ENCODE data around the gene SERPINB1.
"Not testable (repeated sequence)": the region's sequence is repeated elsewhere in the genome, so short reads cannot be mapped to it uniquely, and the experiment has no call there.

The SERPINB1 gene

DNA sequence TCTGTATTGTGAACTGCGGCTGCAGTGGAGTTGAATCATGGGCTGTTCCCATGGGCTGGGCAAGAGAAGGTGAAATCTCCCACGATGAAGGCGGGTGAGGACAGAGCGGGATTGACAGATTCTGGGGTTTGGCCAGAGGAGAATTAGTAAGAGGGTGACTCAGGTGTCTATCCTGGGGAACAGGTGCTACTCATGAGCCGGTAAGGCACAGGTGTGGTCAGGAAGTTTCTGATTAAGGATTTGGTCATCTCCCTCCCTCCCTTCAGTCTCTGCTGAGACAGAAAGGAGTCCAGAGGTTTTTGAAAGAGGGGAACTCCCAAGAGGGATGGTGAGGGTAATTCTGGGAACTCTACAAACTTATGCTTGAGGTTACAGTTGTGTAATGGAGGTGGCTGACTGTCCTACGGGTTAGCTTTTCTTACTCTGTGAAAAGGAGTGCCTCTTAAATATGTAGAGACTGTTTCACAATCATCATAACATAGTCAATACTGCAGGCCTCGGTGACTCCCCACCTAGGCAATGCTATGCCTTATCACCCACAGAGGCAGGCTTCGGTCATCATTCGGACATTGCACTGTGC is 31.5 kb downstream of the SERPINB1 start:
- DNase-seq: no peak

- no peak for DNase-seq
Observed at GRCh38 chr6:2809015-2809414, 32.6 kb downstream of the SERPINB1 start.

- DNase-seq: no peak
Observed at GRCh38 chr6:2807342-2808090, 34.1 kb downstream of the SERPINB1 start.

GRCh38 chr6:2806644-2807043 is 35.0 kb downstream of the SERPINB1 start:
- no peak for DNase-seq

DNA sequence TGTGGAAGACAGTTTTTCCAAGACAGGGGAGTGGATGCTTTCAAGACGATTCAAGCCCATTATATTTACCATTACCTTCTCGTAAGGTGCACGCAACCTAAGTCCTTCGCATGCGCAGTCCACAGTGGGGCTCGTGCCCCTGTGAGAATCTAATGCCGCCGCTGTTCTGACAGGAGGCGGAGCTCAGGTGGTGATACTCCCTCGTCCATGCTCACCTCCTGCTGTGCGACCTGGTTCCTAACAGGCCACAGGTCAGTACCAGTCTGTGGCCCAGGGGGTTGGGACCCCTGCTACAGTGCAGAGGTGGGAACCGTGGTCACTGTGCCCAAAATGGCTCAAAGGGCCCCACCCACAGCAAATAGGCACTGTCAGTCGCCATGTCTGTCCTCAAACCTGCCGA is 36.6 kb downstream of the SERPINB1 start:
- DNase-seq: no peak

DNA sequence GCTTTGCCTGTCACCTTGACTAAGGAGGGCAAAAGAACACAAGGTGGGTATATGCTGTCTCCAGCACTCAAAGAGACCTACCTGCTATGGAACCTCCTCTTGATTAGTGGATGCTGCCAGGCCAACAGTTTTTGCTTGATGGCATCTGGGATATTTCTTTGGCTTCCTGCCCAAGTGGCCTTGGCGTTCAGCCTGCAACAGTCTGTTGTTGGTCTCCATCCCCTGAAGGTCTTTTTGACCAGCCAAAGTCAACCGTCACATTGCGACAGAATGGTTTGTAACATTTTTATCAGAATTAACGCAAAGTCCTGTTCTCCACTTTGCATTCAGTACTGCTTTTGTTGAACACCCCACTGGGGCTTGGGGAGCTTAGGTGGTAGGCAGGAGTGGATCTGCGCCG is 37.1 kb downstream of the SERPINB1 start:
- no peak for DNase-seq

DNA sequence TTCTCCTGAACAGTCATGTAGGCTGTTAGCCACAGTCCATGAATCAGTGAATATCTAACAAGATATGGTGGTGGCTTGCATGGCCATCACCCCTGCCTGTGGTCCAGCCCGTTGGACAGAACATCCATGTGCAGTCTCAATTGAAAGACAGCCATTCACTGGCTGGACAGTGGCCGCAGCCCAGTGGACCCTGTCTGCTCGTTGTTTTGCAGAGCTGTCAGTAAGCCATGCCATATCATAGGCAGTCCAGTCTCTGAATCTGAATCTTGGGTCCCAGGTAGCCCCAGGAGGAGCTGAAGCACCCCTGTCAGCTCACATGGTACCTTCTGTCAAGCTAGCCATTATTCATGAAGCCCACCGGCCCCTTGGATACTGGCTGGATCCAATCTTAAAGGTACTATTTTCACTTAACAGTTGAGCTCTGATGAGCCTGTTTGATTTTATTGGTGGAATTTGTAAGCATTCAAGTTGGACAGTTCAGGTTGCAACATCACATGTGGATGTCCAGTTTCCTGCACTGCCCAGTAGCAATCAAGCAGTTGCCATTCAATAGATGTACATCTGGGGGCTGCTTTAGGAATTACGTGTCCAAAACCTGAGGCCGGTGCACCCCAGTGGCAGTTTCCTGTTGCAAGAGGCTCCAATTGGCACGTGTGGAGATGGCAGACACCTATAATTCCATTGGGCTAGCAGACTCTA is 37.8 kb downstream of the SERPINB1 start:
- no peak for DNase-seq

GRCh38 chr6:2802521-2803060 is 39.1 kb downstream of the SERPINB1 start:
- DNase-seq: no peak

- DNase-seq: not testable (repeated sequence)
Observed at GRCh38 chr6:2801687-2802086, 40.0 kb downstream of the SERPINB1 start.

DNA sequence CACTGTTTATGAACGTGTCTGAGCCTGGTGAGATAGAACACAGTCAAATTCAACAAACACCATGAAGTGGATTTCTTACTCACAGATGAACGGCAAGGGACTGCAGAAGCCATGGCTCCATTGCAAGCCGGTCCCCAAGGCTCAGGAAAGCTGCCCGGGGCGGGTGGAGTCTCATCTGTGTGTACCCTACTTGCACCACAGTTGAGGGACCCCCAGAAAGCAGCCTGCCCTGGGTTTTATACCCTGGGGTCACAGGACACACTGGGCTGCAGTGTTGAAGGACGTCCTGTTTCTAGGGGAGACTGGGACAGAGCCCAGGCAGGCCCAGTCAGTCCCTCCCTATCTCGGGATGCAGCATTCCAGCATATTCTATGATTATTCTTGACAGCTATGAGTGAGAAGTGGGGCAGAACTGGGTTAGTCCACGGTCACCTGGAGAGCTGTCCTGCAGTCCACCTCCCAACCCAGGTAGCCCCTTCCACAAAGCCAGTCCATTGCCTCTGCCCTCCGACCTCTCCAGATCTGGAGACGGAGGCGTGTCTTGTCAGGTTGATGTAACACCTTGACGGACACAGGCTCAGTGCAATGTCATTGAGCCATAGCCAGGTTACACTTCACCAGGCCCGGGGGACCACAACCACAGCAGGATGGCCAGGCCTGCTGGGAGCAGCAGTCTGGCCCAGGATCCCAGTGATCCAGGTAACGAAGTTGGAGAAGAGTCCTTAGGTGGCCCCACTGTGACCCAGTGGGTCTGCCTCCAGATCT is 40.9 kb downstream of the SERPINB1 start:
- no peak for DNase-seq

- no peak for DNase-seq
Observed at GRCh38 chr6:2799936-2800527, 41.6 kb downstream of the SERPINB1 start.

DNA sequence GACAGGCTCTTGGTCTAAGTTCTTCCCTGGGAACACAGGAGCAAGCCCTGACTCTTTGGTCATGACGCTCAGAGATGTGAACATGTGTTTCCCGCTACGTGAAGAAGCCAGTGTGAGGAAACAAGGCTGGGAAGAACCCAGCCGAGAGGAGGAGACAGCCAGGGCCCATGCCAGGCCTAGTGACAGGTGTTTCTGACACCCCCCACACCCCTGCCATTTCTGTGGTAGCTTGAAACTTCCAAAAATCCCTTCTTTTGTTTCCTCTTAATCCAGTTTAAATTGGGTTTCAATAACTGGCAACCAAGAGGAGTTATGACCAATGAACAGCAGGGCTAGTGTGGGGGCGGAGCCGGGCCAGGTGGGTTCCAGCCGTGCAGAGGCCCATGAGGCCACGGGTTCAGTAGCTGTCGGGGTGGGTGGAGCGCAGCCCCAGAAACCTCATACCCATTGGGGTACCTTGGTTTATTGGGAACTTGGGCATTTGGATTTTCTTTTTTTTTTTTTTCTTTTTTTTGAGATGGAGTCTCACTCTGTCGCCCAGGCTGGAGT is 43.0 kb downstream of the SERPINB1 start:
- DNase-seq: no peak

- no peak for DNase-seq
Observed at GRCh38 chr6:2797564-2798031, 44.1 kb downstream of the SERPINB1 start.

DNA sequence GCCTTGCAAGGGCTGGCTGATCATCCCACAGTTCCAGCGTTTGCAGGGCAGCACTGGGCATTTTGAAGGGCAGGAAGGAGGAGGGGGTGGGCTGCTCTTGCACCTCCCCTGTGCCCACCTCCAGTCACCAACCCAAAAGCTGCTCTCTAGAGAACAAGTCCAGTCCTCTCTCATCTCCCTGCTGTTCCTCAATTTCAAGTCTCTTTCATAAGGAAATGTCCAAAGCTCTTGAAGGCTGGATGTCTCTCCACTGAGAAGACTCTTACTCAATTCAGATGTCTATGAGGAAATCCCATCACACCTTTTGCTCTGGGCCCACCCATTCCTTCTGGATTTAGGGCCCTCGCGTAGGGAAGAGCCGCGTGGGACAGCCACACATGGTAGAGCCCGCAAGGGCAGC is 44.8 kb downstream of the SERPINB1 start:
- no peak for DNase-seq

DNA sequence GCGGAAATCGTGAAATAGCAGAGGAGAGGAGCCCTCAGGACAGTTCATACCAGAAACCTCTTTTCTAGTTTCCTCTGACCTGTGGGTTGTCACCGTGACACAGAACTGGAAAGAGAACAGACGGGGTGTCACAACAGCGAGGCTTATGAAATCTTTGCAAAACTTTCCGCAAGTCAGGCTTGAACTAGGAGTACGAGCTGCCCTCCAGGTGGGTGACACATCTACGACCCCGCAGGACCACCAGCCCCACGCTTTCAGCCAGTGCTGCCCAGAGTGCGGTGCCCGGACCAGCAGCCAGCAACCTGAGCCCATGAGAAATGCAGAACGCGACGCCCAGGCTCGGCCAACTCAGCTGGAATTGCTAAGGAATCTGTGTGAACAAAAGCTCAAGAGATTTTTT is 45.7 kb downstream of the SERPINB1 start:
- no peak for DNase-seq

GRCh38 chr6:2795162-2795561 is 46.5 kb downstream of the SERPINB1 start:
- DNase-seq: no peak

- no peak for DNase-seq
Observed at GRCh38 chr6:2794171-2794730, 47.4 kb downstream of the SERPINB1 start.

DNA sequence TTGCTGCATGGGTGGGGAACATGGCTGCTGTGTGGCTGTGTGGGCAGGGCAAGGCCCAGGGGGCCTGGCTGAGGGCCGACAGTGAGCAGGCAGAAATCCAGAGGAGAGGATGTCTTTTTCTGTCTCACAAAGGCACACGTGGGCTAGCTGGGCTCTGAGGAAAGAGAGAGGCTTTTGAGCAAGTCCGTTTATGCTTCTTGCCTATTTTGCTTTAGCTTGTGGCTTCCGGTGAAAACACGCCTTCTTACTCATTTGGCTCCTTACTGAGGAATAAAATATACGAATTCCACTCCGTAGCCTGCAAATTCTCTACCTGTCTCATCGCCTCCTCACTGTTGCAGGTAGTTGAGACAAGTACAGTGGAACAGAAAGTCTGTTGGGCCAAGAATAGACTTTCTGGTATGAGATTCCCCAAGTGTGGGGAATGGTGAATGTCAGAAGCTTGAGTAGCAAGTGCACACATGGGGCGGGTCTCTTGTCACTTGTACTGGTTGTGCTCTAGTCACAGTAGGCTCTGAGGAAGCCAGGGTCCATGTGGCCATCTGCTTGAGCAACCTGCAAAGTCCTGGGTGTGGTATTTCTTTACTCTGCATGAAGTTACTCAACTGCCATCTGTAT is 48.0 kb downstream of the SERPINB1 start:
- DNase-seq: no peak

DNA sequence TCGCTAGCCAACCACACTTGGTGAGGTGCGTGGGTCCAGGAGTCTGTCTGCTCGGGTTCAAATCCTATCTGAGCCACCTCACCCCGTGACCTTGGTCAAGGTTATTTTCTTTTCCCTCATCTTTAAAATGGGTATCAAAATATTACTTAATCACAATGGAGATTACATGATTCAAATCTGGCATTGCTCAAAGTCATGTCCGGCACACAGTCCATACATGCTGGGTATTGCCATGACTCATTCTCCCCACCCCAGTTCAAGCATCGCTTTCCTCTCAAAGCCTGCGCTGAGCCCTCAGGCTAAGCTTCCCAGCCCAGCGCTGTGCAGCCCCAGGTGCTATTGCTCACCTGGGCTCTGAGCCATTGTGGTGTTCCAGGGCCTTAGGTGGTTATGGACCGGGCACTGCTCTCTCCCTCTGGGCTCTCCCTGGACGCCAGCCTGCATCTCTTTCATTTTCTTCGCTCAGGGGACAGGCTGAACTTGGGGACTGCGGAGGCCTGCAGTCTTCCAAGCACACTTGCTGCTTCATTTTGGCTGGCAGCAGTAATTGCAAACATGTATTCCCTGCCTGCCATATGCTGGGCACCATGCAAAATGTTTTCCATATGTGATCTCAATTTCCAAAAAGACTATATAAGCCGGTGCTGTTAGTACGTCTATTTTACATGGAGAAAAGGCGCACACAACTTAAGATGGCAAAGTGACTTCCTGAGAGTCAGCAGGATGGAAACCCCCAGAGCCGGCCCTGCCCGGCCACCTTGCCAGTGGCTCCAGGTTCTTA is 49.1 kb downstream of the SERPINB1 start:
- no peak for DNase-seq

DNA sequence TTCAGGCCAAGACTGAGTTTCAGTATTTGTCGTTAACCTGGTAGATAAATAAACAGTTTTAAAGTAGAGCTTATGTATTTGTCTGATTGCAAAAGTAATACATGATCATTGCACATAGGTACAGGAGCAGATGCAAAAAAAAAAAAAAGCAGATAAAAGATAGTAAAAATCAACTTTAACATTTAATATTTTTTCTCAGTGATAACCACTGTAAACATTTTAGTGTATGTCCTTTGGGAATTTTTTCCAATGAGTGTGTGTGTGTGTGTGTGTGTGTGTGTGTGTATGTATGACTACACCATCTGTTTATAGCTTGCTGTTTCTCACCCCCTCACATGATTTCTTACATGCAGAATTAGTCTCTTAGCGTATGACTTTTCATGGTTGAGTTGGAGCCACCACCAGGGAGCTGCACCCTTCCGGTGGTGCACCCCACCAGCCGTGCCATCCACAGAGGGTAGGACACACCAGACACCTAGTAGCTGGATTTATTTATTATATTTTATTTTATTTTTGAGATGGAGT is 50.2 kb downstream of the SERPINB1 start:
- no peak for DNase-seq
